ENCODE measurements around the gene KDM4F. TPM values are rescaled to one million over a fixed set of nuclear protein-coding genes. Genes with fewer than 3 reads are reported as not detected.

The KDM4F gene
- total RNA-seq, 2 donors from 2014 or later = not detected

- H3K36me3 ChIP-seq = no peaks in the 10 kb centered on the region
- no peak for ATAC-seq (ENCODE audit: insufficient number of reproducible peaks, low FRiP score, low read depth)
These were observed 29.3 kb downstream of the KDM4F start for GRCh38 chr11:95078526-95078925.

GRCh38 chr11:95081010-95081409 is 31.8 kb downstream of the KDM4F start:
- ATAC-seq (ENCODE audit: insufficient number of reproducible peaks, low FRiP score, low read depth) (no peak), DNase-seq (ENCODE audit: low spot score) (no peak)
- TF ChIP-seq CTCF (IDR thresholded peaks at IDR 0.05) = no peak
- Histone ChIP-seq H3K27me3 (replicated peaks; ENCODE audit: insufficient read depth) (no peaks in the 10 kb centered on the region), H3K27ac (peak overlapping the region; percentile 75 to 81), H3K4me3 (peak overlapping the region; percentile 23), H3K9me3 (no peaks in the 10 kb centered on the region), H3K4me1 (ENCODE audit: control insufficient read depth in 1 of 2, low read depth in 2 of 2) (peaks cover 25 to 59% of the 10 kb centered on the region in 2 donors), H3K36me3 (no peaks in the 10 kb centered on the region)

More at GRCh38 chr11:95078526-95078925, 29.3 kb downstream of the KDM4F start:
- H3K4me3 ChIP-seq = no peak overlapping the region
- H3K9me3 ChIP-seq = no peaks in the 10 kb centered on the region
- DNase-seq (ENCODE audit: low spot score) = no peak
- H3K4me1 ChIP-seq (ENCODE audit: control insufficient read depth in 1 of 2, low read depth in 2 of 2) = peaks cover 42 to 79% of the 10 kb centered on the region in 2 donors
- no peak for TF ChIP-seq CTCF (IDR thresholded peaks at IDR 0.05)
- H3K27ac ChIP-seq = peak overlapping the region; percentile 37 to 81
- H3K27me3 ChIP-seq (replicated peaks; ENCODE audit: insufficient read depth) = no peaks in the 10 kb centered on the region

GRCh38 chr11:95081412-95081811 is 32.2 kb downstream of the KDM4F start:
- ATAC-seq (ENCODE audit: insufficient number of reproducible peaks, low FRiP score, low read depth) (peak; percentile 63), DNase-seq (ENCODE audit: low spot score) (no peak)
- Histone ChIP-seq H3K4me1 (ENCODE audit: control insufficient read depth in 1 of 2, low read depth in 2 of 2) (peaks cover 25 to 56% of the 10 kb centered on the region in 2 donors), H3K36me3 (no peaks in the 10 kb centered on the region), H3K27me3 (replicated peaks; ENCODE audit: insufficient read depth) (no peaks in the 10 kb centered on the region), H3K27ac (peak overlapping the region; percentile 75 to 81), H3K4me3 (peak overlapping the region; percentile 23), H3K9me3 (no peaks in the 10 kb centered on the region)
- no peak for TF ChIP-seq CTCF (IDR thresholded peaks at IDR 0.05)

GRCh38 chr11:95082576-95083001 is 33.4 kb downstream of the KDM4F start:
- peaks cover 25 to 45% of the 10 kb centered on the region in 2 donors for H3K4me1 ChIP-seq (ENCODE audit: control insufficient read depth in 1 of 2, low read depth in 2 of 2)
- DNase-seq (ENCODE audit: low spot score) (no peak), ATAC-seq (ENCODE audit: insufficient number of reproducible peaks, low FRiP score, low read depth) (no peak)

GRCh38 chr11:95084509-95084908 is 35.3 kb downstream of the KDM4F start:
- Histone ChIP-seq H3K27ac (no peak overlapping the region), H3K36me3 (no peaks in the 10 kb centered on the region), H3K4me1 (ENCODE audit: control insufficient read depth in 1 of 2, low read depth in 2 of 2) (peaks cover 22 to 37% of the 10 kb centered on the region in 2 donors), H3K27me3 (replicated peaks; ENCODE audit: insufficient read depth) (no peaks in the 10 kb centered on the region), H3K4me3 (no peak overlapping the region), H3K9me3 (no peaks in the 10 kb centered on the region)
- ATAC-seq (ENCODE audit: insufficient number of reproducible peaks, low FRiP score, low read depth) = no peak
- TF ChIP-seq CTCF (IDR thresholded peaks at IDR 0.05) = no peak
- no peak for DNase-seq (ENCODE audit: low spot score)

More at GRCh38 chr11:95082576-95083001, 33.4 kb downstream of the KDM4F start:
- H3K9me3 ChIP-seq = no peaks in the 10 kb centered on the region
- no peak for TF ChIP-seq CTCF (IDR thresholded peaks at IDR 0.05)
- no peaks in the 10 kb centered on the region for H3K27me3 ChIP-seq (replicated peaks; ENCODE audit: insufficient read depth)
- peak overlapping the region; percentile 75 to 81 for H3K27ac ChIP-seq
- no peak overlapping the region for H3K4me3 ChIP-seq
- no peaks in the 10 kb centered on the region for H3K36me3 ChIP-seq

Measured in thoracic aorta (tissue), 2 donors.